Stimulated activated CD8-positive, alpha-beta memory T cell treated with anti-CD3 and anti-CD28 coated beads, Interleukin-7, amount 100 ng/mL, for 4 hours (primary cell): ENCODE measurements around the gene ELMO1.

Experiments used
- DNase-seq, 2 donors: peaks; one replicate each; pipeline ENCODE4 v3.0.0-alpha.2; 2020; ENCODE audit warnings: low read depth in 2 of 2

ELMO1 gene

GRCh38 chr7:37448636-37449361 lies at the start of gene ELMO1:
Gene ELMO1 (minus strand): TSS chr7:37448864. CDS start chr7:37342690, 106,174 bp downstream.
- DNase-seq = peak; percentile 46 to 68

- no peak for DNase-seq
These were observed 48.9 kb upstream of the ELMO1 start for GRCh38 chr7:37497576-37497975.

GRCh38 chr7:37495574-37496184 lies 47.0 kb upstream of the ELMO1 start:
- no peak for DNase-seq

GRCh38 chr7:37494926-37495325 lies 46.3 kb upstream of the ELMO1 start:
- no peak for DNase-seq

- DNase-seq = no peak
These were observed 45.1 kb upstream of the ELMO1 start for GRCh38 chr7:37493810-37494209.

- no peak for DNase-seq
These were observed 44.5 kb upstream of the ELMO1 start for GRCh38 chr7:37493123-37493522.

- DNase-seq = no peak
These were observed 43.4 kb upstream of the ELMO1 start for GRCh38 chr7:37491919-37492694.

- DNase-seq = no peak
These were observed 41.0 kb upstream of the ELMO1 start for GRCh38 chr7:37489703-37490102.

- no peak for DNase-seq
These were observed 39.6 kb upstream of the ELMO1 start for GRCh38 chr7:37488163-37488764.

GRCh38 chr7:37484426-37485073 lies 35.9 kb upstream of the ELMO1 start:
- DNase-seq = no peak

GRCh38 chr7:37483627-37484026 lies 35.0 kb upstream of the ELMO1 start:
- no peak for DNase-seq

- DNase-seq = no peak
These were observed 34.3 kb upstream of the ELMO1 start for GRCh38 chr7:37482953-37483352.

- no peak for DNase-seq
These were observed 33.8 kb upstream of the ELMO1 start for GRCh38 chr7:37482505-37482904.

GRCh38 chr7:37481722-37482288 lies 33.1 kb upstream of the ELMO1 start:
- no peak for DNase-seq

GRCh38 chr7:37481154-37481553 lies 32.5 kb upstream of the ELMO1 start:
- no peak for DNase-seq

- DNase-seq = no peak
These were observed 31.7 kb upstream of the ELMO1 start for GRCh38 chr7:37480041-37481031.

- DNase-seq = no peak
These were observed 28.3 kb upstream of the ELMO1 start for GRCh38 chr7:37476881-37477450.

GRCh38 chr7:37476428-37476827 lies 27.8 kb upstream of the ELMO1 start:
- no peak for DNase-seq

GRCh38 chr7:37475646-37476045 lies 27.0 kb upstream of the ELMO1 start:
- DNase-seq = no peak

- DNase-seq = no peak
These were observed 23.0 kb upstream of the ELMO1 start for GRCh38 chr7:37471619-37472018.
